Peyer's patch (tissue), 4 donors: Measurements from ENCODE around the gene PSMA2.

Experiments
- POLR2A ChIP-seq, 2 donors: fragments of 450-650 bp; IDR thresholded peaks; one replicate each; pipeline ENCODE4 v1.5.1; 2017; ENCODE audit warnings: antibody characterized with exemption in 2 of 2, mild to moderate bottlenecking in 2 of 2, moderate library complexity in 2 of 2
- TF ChIP-seq, protein P1 (sequence below), 6 experiments: fragments of 450-650 bp in 4 of 6; fragments of 200-600 bp in 2 of 6; sonication (generic) in 1 of 6; IDR thresholded peaks; one replicate each; pipeline ENCODE4 v1.5.1; 2017 to 2019; ENCODE audit warnings: antibody characterized with exemption in 6 of 6, mild to moderate bottlenecking in 3 of 6, moderate library complexity in 1 of 6

DNA sequence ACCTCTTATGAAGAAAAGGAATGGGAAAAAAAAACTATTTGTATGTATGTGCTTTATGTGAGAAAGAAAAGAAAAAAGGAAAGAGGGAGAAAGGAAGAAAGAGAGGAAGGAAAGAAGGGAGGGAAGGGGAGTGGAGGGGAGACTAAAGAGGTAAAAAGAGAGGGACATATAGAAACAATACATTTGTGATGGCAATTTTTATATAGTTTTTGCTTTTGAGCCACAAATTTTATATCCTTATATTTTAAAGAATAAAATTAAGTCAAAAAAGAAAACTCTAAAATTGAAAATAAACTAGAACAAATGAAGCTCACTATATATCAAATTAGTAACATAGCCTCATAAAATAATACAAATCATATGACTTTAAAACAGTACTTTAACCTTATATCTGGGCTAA, 31.1 kb downstream of the PSMA2 start:
- TF ChIP-seq, protein P1, sequence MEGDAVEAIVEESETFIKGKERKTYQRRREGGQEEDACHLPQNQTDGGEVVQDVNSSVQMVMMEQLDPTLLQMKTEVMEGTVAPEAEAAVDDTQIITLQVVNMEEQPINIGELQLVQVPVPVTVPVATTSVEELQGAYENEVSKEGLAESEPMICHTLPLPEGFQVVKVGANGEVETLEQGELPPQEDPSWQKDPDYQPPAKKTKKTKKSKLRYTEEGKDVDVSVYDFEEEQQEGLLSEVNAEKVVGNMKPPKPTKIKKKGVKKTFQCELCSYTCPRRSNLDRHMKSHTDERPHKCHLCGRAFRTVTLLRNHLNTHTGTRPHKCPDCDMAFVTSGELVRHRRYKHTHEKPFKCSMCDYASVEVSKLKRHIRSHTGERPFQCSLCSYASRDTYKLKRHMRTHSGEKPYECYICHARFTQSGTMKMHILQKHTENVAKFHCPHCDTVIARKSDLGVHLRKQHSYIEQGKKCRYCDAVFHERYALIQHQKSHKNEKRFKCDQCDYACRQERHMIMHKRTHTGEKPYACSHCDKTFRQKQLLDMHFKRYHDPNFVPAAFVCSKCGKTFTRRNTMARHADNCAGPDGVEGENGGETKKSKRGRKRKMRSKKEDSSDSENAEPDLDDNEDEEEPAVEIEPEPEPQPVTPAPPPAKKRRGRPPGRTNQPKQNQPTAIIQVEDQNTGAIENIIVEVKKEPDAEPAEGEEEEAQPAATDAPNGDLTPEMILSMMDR (IDR thresholded peaks at IDR 0.05): no peak
- no peak for TF ChIP-seq POLR2A (IDR thresholded peaks at IDR 0.05)
